HFFc6 (cell line): ENCODE measurements around the gene TRAPPC3. TPM values are rescaled to one million over a fixed set of nuclear protein-coding genes. Genes with fewer than 3 reads are reported as not detected.

ENCODE experiments used
- DNase-seq: peaks from one replicate; pipeline ENCODE4 v3.0.0-alpha.2; 2018
- H3K27ac Mint-ChIP-seq: 2 replicates; pipeline ENCODE4 v1.8.0; 2020; ENCODE audit warnings: mild to moderate bottlenecking, mixed read lengths
- H3K27me3 Mint-ChIP-seq: 2 replicates; pipeline ENCODE4 v1.8.0; 2021; ENCODE audit warnings: mild to moderate bottlenecking, moderate library complexity, mixed read lengths; ENCODE audit not compliant: insufficient read depth
- H3K36me3 Mint-ChIP-seq: 2 replicates; pipeline ENCODE4 v1.8.0; 2021; ENCODE audit warnings: low read depth, mixed read lengths
- H3K4me1 Mint-ChIP-seq: 2 replicates; pipeline ENCODE4 v1.8.0; 2020; ENCODE audit warnings: low read depth, mixed read lengths
- H3K4me3 Mint-ChIP-seq: 2 replicates; pipeline ENCODE4 v1.8.0; 2020; ENCODE audit warnings: mild to moderate bottlenecking, moderate library complexity, mixed read lengths
- H3K9me3 Mint-ChIP-seq: 2 replicates; pipeline ENCODE4 v1.8.0; 2020; ENCODE audit warnings: mild to moderate bottlenecking, mixed read lengths
- total RNA-seq, 6 experiments: library from RNA; stranded (reverse); fragmentation: NEBNext Ultra II Directional; extraction: Animal tissue kit (Norgen Biotek cat#: 25700); gene quantifications; 2 replicates in 1 of 6; 3 replicates in 5 of 6; pipeline ENCODE4 v1.2.3, GENCODE V29; 2021
- TF ChIP-seq, protein P1 (sequence below): fragments of 200-600 bp; sonication (generic); IDR thresholded peaks from 2 replicates; pipeline ENCODE4 v1.5.0; 2021; ENCODE audit warnings: antibody characterized with exemption, mild to moderate bottlenecking

The TRAPPC3 gene
- total RNA-seq, 6 experiments from 2014 or later: 76.6 to 93.4 (median 78.6) TPM

DNA sequence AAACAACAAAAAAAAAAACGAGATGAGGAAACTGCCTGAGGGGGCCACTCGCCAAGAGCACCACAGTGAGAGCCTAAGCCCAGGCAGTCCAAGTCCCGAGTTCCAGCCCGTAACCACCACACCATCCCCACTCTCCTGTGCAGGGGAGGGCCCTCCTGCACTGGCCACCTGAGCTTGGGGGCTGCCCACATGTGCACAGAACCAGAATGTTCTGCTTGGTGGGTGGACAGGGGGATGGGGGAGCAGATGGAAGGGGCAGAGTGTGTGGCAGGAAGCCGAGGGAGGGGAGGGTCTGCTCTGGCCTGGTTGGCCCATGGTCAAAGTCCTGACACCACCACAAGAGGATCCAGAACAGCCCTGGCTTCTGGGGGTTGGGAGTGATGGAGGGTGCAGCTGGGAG is 43.0 kb downstream of the TRAPPC3 start:
- DNase-seq: no peak
- no peaks in the 10 kb centered on the region for H3K36me3 Mint-ChIP-seq
- H3K4me1 Mint-ChIP-seq: peaks cover 32% of the 10 kb centered on the region
- no peaks in the 10 kb centered on the region for H3K9me3 Mint-ChIP-seq
- no peaks in the 10 kb centered on the region; the same call in 1 of the 2 replicates for H3K27me3 Mint-ChIP-seq
- H3K27ac Mint-ChIP-seq: no peak overlapping the region
- no peak overlapping the region for H3K4me3 Mint-ChIP-seq
- TF ChIP-seq, protein P1, sequence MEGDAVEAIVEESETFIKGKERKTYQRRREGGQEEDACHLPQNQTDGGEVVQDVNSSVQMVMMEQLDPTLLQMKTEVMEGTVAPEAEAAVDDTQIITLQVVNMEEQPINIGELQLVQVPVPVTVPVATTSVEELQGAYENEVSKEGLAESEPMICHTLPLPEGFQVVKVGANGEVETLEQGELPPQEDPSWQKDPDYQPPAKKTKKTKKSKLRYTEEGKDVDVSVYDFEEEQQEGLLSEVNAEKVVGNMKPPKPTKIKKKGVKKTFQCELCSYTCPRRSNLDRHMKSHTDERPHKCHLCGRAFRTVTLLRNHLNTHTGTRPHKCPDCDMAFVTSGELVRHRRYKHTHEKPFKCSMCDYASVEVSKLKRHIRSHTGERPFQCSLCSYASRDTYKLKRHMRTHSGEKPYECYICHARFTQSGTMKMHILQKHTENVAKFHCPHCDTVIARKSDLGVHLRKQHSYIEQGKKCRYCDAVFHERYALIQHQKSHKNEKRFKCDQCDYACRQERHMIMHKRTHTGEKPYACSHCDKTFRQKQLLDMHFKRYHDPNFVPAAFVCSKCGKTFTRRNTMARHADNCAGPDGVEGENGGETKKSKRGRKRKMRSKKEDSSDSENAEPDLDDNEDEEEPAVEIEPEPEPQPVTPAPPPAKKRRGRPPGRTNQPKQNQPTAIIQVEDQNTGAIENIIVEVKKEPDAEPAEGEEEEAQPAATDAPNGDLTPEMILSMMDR: no peak

DNA sequence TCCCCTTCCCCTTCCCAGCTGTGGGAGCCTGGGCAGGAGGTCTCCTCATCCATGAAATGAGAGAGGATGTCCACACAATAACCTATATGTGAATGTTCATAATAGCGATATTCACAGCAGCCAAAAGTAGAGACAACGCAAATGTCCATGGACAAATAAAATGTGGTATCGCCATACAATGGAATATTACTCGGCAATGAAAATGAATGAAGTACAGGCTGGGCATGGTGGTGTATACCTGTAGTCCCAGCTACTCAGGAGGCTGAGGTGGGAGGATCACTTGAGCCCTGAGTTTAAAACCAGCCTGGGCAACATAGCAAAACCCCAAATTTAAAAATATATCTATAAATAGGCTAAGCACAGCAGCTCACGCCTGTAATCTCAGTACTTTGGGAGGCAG is 47.7 kb downstream of the TRAPPC3 start:
- TF ChIP-seq, protein P1: no peak
- no peak for DNase-seq
- H3K4me3 Mint-ChIP-seq: no peak overlapping the region
- H3K9me3 Mint-ChIP-seq: no peaks in the 10 kb centered on the region
- no peaks in the 10 kb centered on the region for H3K36me3 Mint-ChIP-seq
- H3K27me3 Mint-ChIP-seq: no peaks in the 10 kb centered on the region; the same call in 1 of the 2 replicates
- peaks cover 16% of the 10 kb centered on the region for H3K4me1 Mint-ChIP-seq
- H3K27ac Mint-ChIP-seq: no peak overlapping the region

DNA sequence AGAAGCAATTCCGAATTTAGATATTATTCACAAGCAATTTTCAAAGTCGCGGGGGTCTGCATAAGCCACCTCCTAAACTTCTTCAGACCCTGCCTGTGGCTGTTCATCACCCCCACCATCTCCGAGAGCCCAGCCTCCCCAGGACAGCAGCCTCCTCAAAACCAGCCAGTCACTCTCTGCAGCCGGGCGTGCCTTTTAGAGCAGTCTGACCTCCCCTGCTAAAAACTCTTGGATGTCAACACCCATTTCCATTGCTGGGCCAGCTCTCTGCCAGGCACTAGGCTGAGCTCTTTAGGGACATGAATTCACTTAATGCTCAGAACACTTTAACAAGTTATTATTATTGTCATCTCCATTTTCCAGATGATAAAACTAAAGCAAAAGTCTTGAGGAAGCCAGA is 48.9 kb downstream of the TRAPPC3 start:
- Mint-ChIP-seq H3K27me3 (no peaks in the 10 kb centered on the region; the same call in 1 of the 2 replicates), H3K9me3 (no peaks in the 10 kb centered on the region), H3K4me3 (peak overlapping the region; percentile 26; the same call in 1 of the 2 replicates), H3K4me1 (peaks cover 24% of the 10 kb centered on the region), H3K27ac (peak overlapping the region; percentile 58), H3K36me3 (no peaks in the 10 kb centered on the region)
- no peak for DNase-seq
- TF ChIP-seq, protein P1: no peak

DNA sequence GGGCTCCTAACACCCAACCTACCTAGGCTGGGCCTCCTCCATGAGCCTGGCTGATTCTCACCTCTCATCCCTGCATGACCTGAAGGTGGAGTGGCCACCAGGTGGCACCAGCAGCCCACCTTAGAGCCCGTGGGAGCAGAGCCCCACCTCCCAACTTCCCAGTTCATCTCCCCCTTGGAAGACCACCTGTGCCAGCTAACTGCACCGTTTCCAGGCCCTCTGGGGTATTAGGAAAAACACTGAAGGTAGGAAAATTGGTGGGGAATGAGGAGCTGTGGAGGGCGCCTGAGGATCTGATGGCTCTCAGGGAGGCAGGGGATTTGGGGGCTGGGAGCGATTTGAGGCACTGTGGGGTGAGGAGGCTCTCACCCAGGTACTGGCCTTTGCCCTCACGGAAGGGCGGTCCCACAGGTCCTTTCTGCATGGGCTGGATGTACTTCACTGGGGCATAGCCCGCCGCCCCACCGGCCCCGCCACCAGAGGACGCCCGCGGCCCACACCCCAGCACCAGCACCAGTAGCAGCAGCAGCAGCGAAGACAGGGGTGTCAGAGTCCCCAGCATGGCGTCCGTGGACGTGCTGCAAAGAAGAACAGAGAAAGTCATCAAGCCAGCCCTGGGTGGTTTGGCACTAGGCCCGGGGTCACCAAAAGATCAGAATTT is 49.5 kb downstream of the TRAPPC3 start:
- Mint-ChIP-seq H3K4me1 (peaks cover 24% of the 10 kb centered on the region), H3K27me3 (no peaks in the 10 kb centered on the region; the same call in 1 of the 2 replicates), H3K4me3 (peak overlapping the region; percentile 26), H3K36me3 (no peaks in the 10 kb centered on the region), H3K27ac (peak overlapping the region; percentile 58), H3K9me3 (no peaks in the 10 kb centered on the region)
- TF ChIP-seq, protein P1: peak; percentile 95
- peak; percentile 58 for DNase-seq

DNA sequence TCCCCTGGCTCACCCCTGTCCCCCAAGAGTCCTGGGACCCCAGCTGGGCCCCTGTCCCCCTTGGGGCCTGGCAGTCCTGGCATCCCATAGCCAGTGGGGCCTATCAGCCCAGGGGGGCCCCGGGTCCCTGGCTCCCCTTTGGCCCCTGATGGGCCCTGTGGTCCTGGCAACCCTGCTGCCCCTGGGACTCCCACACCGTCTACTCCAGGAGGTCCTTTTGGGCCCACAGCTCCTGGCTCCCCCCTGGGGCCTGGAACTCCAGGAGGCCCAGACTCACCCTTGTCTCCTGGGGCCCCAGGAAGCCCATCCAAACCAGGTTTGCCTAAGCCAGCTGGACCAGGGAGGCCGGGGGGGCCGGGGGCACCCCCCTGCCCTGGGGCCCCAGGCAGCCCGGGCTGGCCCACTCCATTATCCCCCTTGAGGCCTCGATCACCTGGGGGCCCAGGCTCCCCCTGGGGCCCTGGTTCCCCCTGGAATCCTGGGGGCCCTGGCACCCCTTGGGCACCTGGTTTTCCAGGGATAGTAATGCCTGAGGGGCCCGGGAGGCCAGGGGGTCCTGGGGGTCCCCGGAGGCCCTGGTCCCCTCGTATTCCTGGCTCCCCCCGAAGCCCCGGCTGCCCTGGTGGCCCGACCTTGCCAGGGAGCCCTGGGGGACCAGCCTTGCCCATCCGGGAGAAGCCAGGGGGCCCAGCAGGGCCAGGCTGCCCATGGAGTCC is 50.5 kb downstream of the TRAPPC3 start:
- TF ChIP-seq, protein P1: no peak
- H3K4me1 Mint-ChIP-seq: peaks cover 24% of the 10 kb centered on the region
- H3K27me3 Mint-ChIP-seq: no peaks in the 10 kb centered on the region; the same call in 1 of the 2 replicates
- no peak for DNase-seq
- no peak overlapping the region for H3K27ac Mint-ChIP-seq
- H3K4me3 Mint-ChIP-seq: no peak overlapping the region
- no peaks in the 10 kb centered on the region for H3K36me3 Mint-ChIP-seq
- H3K9me3 Mint-ChIP-seq: no peaks in the 10 kb centered on the region
